Measurements from ENCODE around the gene PDE11A. TPM values are rescaled to one million over a fixed set of nuclear protein-coding genes. Genes with fewer than 3 reads are reported as not detected.
"Not testable (repeated sequence)": the region's sequence is repeated elsewhere in the genome, so short reads cannot be mapped to it uniquely, and the experiment has no call there.

Gene PDE11A
- total and polyA plus RNA-seq, 4 donors, result 0.03 to 1.2 (median 0.58) TPM

GRCh38 chr2:178082408-178083045 lies 9.9 kb upstream of the PDE11A start:
- Histone ChIP-seq H3K9me3 (ENCODE audit: control insufficient read depth, low read length) (no peaks in the 10 kb centered on the region), H3K27me3 (ENCODE audit: control insufficient read depth in 1 of 2, insufficient read depth in 2 of 2, low read length in 1 of 2) (no peaks in the 10 kb centered on the region), H3K27ac (ENCODE audit: low read depth in 1 of 2, low read length in 2 of 2) (no peak overlapping the region), H3K4me3 (ENCODE audit: low read length in 2 of 2) (no peak overlapping the region), H3K36me3 (ENCODE audit: control insufficient read depth in 1 of 2, insufficient read depth in 2 of 2, low read length in 1 of 2) (no peaks in the 10 kb centered on the region), H3K4me1 (ENCODE audit: control insufficient read depth in 1 of 2, insufficient read depth in 2 of 2, low read length in 2 of 2) (no peaks in the 10 kb centered on the region)
- intact Hi-C loops (cut with DNase I), result no loop called here
- 74 to 83% methylated on average over 3 of the region's 3 CpGs for WGBS, 2 donors
- DNase-seq (no peak), ATAC-seq (ENCODE audit: low FRiP score) (no peak)

GRCh38 chr2:178079279-178079678 lies 6.7 kb upstream of the PDE11A start:
- H3K9me3 ChIP-seq (ENCODE audit: control insufficient read depth, low read length); H3K4me3 ChIP-seq (ENCODE audit: low read length in 2 of 2); intact Hi-C loops (cut with DNase I); H3K4me1 ChIP-seq (ENCODE audit: control insufficient read depth in 1 of 2, insufficient read depth in 2 of 2, low read length in 2 of 2); H3K27ac ChIP-seq (ENCODE audit: low read depth in 1 of 2, low read length in 2 of 2); H3K36me3 ChIP-seq (ENCODE audit: control insufficient read depth in 1 of 2, insufficient read depth in 2 of 2, low read length in 1 of 2); ATAC-seq (ENCODE audit: low FRiP score); DNase-seq; H3K27me3 ChIP-seq (ENCODE audit: control insufficient read depth in 1 of 2, insufficient read depth in 2 of 2, low read length in 1 of 2): not testable (repeated sequence)
- 75 to 84% methylated on average over 3 of the region's 3 CpGs for WGBS, 2 donors

- ATAC-seq (ENCODE audit: low FRiP score) (no peak), DNase-seq (no peak)
- H3K4me1 ChIP-seq (ENCODE audit: control insufficient read depth in 1 of 2, insufficient read depth in 2 of 2, low read length in 2 of 2), result no peaks in the 10 kb centered on the region
- no peak overlapping the region for H3K4me3 ChIP-seq (ENCODE audit: low read length in 2 of 2)
- H3K9me3 ChIP-seq (ENCODE audit: control insufficient read depth, low read length), result no peaks in the 10 kb centered on the region
- no peak overlapping the region for H3K27ac ChIP-seq (ENCODE audit: low read depth in 1 of 2, low read length in 2 of 2)
- intact Hi-C loops (cut with DNase I), result no loop called here
- no peaks in the 10 kb centered on the region for H3K27me3 ChIP-seq (ENCODE audit: control insufficient read depth in 1 of 2, insufficient read depth in 2 of 2, low read length in 1 of 2)
- no peaks in the 10 kb centered on the region for H3K36me3 ChIP-seq (ENCODE audit: control insufficient read depth in 1 of 2, insufficient read depth in 2 of 2, low read length in 1 of 2)
These were observed 3.6 kb upstream of the PDE11A start for GRCh38 chr2:178076130-178076529.

- no peaks in the 10 kb centered on the region for H3K36me3 ChIP-seq (ENCODE audit: control insufficient read depth in 1 of 2, insufficient read depth in 2 of 2, low read length in 1 of 2)
- H3K4me3 ChIP-seq (ENCODE audit: low read length in 2 of 2), result no peak overlapping the region
- H3K4me1 ChIP-seq (ENCODE audit: control insufficient read depth in 1 of 2, insufficient read depth in 2 of 2, low read length in 2 of 2), result no peaks in the 10 kb centered on the region
- DNase-seq (no peak), ATAC-seq (ENCODE audit: low FRiP score) (no peak)
- H3K9me3 ChIP-seq (ENCODE audit: control insufficient read depth, low read length), result no peaks in the 10 kb centered on the region
- 95 to 100% methylated on average over 1 of the region's 1 CpG for WGBS, 2 donors
- H3K27ac ChIP-seq (ENCODE audit: low read depth in 1 of 2, low read length in 2 of 2), result no peak overlapping the region
- no peaks in the 10 kb centered on the region for H3K27me3 ChIP-seq (ENCODE audit: control insufficient read depth in 1 of 2, insufficient read depth in 2 of 2, low read length in 1 of 2)
- intact Hi-C loops (cut with DNase I), result no loop called here
These were observed 2.4 kb upstream of the PDE11A start for GRCh38 chr2:178075006-178075326.

- 76 to 78% methylated on average over 8 of the region's 8 CpGs for WGBS, 2 donors
These were observed 1.8 kb upstream of the PDE11A start for GRCh38 chr2:178074123-178075005.

GRCh38 chr2:178072000-178072382 lies 586 bp downstream of the PDE11A start:
- H3K4me3 ChIP-seq (ENCODE audit: low read length in 2 of 2), result no peak overlapping the region
- H3K9me3 ChIP-seq (ENCODE audit: control insufficient read depth, low read length), result no peaks in the 10 kb centered on the region
- H3K4me1 ChIP-seq (ENCODE audit: control insufficient read depth in 1 of 2, insufficient read depth in 2 of 2, low read length in 2 of 2), result no peaks in the 10 kb centered on the region
- H3K27ac ChIP-seq (ENCODE audit: low read depth in 1 of 2, low read length in 2 of 2), result no peak overlapping the region
- DNase-seq, result no peak
- 74 to 76% methylated on average over 11 of the region's 11 CpGs for WGBS, 2 donors
- H3K27me3 ChIP-seq (ENCODE audit: control insufficient read depth in 1 of 2, insufficient read depth in 2 of 2, low read length in 1 of 2), result peaks cover 0 to 2% of the 10 kb centered on the region in 2 donors
- no peak for ATAC-seq (ENCODE audit: low FRiP score)
- H3K36me3 ChIP-seq (ENCODE audit: control insufficient read depth in 1 of 2, insufficient read depth in 2 of 2, low read length in 1 of 2), result no peaks in the 10 kb centered on the region
- intact Hi-C loops (cut with DNase I), result no loop called here

More at GRCh38 chr2:178074123-178075005, 1.8 kb upstream of the PDE11A start:
- no peak overlapping the region for H3K4me3 ChIP-seq (ENCODE audit: low read length in 2 of 2)
- H3K36me3 ChIP-seq (ENCODE audit: control insufficient read depth in 1 of 2, insufficient read depth in 2 of 2, low read length in 1 of 2), result no peaks in the 10 kb centered on the region
- intact Hi-C loops (cut with DNase I), result no loop called here
- H3K4me1 ChIP-seq (ENCODE audit: control insufficient read depth in 1 of 2, insufficient read depth in 2 of 2, low read length in 2 of 2), result no peaks in the 10 kb centered on the region
- no peaks in the 10 kb centered on the region for H3K9me3 ChIP-seq (ENCODE audit: control insufficient read depth, low read length)
- no peak for ATAC-seq (ENCODE audit: low FRiP score)
- H3K27me3 ChIP-seq (ENCODE audit: control insufficient read depth in 1 of 2, insufficient read depth in 2 of 2, low read length in 1 of 2), result no peaks in the 10 kb centered on the region
- no peak for DNase-seq
- no peak overlapping the region for H3K27ac ChIP-seq (ENCODE audit: low read depth in 1 of 2, low read length in 2 of 2)

GRCh38 chr2:178070824-178071223 lies 1.8 kb downstream of the PDE11A start:
- 35 to 43% methylated on average over 2 of the region's 2 CpGs for WGBS, 2 donors

GRCh38 chr2:178069551-178069950 lies 3.0 kb downstream of the PDE11A start:
- no peak overlapping the region for H3K27ac ChIP-seq (ENCODE audit: low read depth in 1 of 2, low read length in 2 of 2)
- H3K4me1 ChIP-seq (ENCODE audit: control insufficient read depth in 1 of 2, insufficient read depth in 2 of 2, low read length in 2 of 2), result no peaks in the 10 kb centered on the region
- H3K9me3 ChIP-seq (ENCODE audit: control insufficient read depth, low read length), result no peaks in the 10 kb centered on the region
- intact Hi-C loops (cut with DNase I), result no loop called here
- DNase-seq (no peak), ATAC-seq (ENCODE audit: low FRiP score) (no peak)
- no peak overlapping the region for H3K4me3 ChIP-seq (ENCODE audit: low read length in 2 of 2)
- H3K27me3 ChIP-seq (ENCODE audit: control insufficient read depth in 1 of 2, insufficient read depth in 2 of 2, low read length in 1 of 2), result peaks cover 0 to 2% of the 10 kb centered on the region in 2 donors
- H3K36me3 ChIP-seq (ENCODE audit: control insufficient read depth in 1 of 2, insufficient read depth in 2 of 2, low read length in 1 of 2), result no peaks in the 10 kb centered on the region
- WGBS, 2 donors, result 62 to 69% methylated on average over 1 of the region's 1 CpG

More at GRCh38 chr2:178070824-178071223, 1.8 kb downstream of the PDE11A start:
- no peak for ATAC-seq (ENCODE audit: low FRiP score)
- Histone ChIP-seq H3K36me3 (ENCODE audit: control insufficient read depth in 1 of 2, insufficient read depth in 2 of 2, low read length in 1 of 2) (no peaks in the 10 kb centered on the region), H3K27ac (ENCODE audit: low read depth in 1 of 2, low read length in 2 of 2) (no peak overlapping the region), H3K4me3 (ENCODE audit: low read length in 2 of 2) (no peak overlapping the region), H3K4me1 (ENCODE audit: control insufficient read depth in 1 of 2, insufficient read depth in 2 of 2, low read length in 2 of 2) (no peaks in the 10 kb centered on the region), H3K27me3 (ENCODE audit: control insufficient read depth in 1 of 2, insufficient read depth in 2 of 2, low read length in 1 of 2) (peaks cover 0 to 2% of the 10 kb centered on the region in 2 donors), H3K9me3 (ENCODE audit: control insufficient read depth, low read length) (no peaks in the 10 kb centered on the region)
- DNase-seq, result no peak
- intact Hi-C loops (cut with DNase I), result no loop called here
